Cardiac septum (tissue), 1 donor: ENCODE measurements around the gene WASF2. TPM values are rescaled to one million over a fixed set of nuclear protein-coding genes. Genes with fewer than 3 reads are reported as not detected.

Experiments
- DNase-seq: peaks from one replicate; pipeline ENCODE4 v3.0.0-alpha.2; 2020; ENCODE audit warnings: low spot score
- intact Hi-C: fragments of 100-400 bp; cut with DNase I; formaldehyde crosslinking; loops from one replicate; pipeline ENCODE4 v1.14.0; 2022
- total RNA-seq: library from RNA; stranded (reverse); fragmentation: NEBNext Ultra II Directional; extraction: Animal tissue kit (Norgen Biotek cat#: 25700); gene quantifications from one replicate; pipeline ENCODE4 v1.2.1, GENCODE V29; 2021
- donor health status: DM: no; HTN: no; CAD: no.

The WASF2 gene
- total RNA-seq, 1 donor from 2014 or later = 59.3 TPM

DNA sequence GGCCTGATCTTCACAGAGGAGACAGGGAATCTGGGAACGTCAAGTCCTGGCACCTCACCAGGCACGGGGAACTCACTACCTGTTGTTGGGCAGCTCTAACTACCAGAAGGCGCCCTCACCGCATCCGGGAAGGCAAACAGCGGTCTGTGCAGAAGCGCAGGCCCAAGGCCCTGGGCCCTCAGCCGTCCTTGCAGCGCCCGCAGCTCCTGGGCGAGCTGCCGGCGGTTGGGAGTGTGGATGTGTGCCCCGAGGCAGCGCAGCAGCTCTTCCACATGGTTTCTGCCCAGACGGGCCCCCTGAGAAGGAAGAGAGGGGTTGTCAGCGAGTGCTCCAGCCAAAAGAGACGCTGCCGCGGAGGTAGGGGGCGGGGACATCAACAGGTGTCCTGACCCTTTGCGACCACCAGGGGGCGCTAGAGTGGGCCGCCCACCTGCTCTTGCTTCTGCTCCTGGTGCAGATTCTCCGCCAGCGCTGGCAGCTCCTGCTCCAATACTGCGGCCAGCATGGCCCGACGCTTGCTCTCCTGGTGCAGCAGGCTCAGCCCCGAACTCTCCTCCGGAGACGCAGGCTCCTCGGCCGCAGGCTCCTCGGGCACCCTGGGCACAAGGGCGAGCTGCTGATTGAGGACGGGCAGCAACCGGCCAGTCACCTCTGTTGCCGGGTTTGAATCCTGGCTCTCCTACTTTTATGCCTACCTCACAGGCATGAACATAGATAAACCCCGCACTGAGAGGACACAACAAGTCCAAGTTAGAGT is 132.5 kb downstream of the WASF2 start:
- peak; percentile 92 for DNase-seq
- intact Hi-C loops = loop anchor here (5.0 kb wide), 1 partner anchor 35 kb away; the partner anchor contains the start of gene GPR3

DNA sequence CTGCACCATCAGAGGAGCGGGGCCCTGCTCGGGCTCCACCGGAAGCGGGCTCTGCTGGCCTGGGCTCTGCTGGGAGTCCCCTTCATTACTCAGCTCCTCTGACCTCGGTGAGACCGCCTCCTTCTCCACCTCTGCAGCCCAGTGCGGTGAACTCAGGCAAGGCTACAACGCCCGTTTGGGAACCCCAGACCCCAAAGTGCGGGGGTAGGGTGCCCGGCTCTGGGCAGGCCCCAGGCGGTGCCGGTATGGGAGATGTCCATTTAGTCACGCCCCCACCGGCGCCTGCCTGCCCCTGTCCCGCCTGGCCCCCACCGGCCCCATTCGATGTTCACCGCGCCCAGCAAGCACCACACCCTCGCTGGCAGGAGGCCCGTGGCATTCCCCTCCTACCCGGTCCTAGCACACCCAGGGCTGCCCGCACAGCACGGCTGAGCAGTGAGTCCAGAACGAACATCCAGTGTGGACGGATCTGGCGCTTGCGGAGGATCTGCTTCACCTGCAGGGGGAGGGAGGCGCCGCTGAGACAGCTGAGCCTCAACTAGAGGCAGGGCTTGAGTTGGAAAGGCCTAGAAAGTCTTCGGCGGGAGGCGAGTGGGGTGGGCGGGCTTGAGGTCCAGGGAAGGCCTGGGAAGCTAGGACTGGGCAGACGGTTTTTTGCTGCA is 133.2 kb downstream of the WASF2 start:
- DNase-seq = no peak
- intact Hi-C loops = loop anchor here (5.0 kb wide), 1 partner anchor 36 kb away; the partner anchor contains the start of gene GPR3

DNA sequence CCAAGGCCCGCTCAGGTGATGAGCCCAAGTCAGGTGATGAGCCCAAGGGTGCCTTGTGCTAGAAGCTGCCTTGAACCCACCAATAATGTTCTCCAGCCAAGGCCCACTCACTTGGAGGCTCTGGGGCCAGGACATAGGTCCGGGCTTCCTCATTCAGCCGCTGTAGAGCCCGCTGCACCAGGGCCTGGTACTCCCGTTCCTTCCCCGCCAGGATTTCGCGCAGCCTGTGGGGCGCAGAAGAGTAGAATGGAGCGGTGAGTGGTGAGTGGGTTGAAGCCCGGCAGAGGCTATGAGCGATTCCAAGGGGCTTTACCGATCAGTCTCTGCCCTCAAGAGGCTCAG is 133.7 kb downstream of the WASF2 start:
- DNase-seq = no peak
- intact Hi-C loops = loop anchor here (5.0 kb wide), 1 partner anchor 36 kb away; the partner anchor contains the start of gene GPR3

DNA sequence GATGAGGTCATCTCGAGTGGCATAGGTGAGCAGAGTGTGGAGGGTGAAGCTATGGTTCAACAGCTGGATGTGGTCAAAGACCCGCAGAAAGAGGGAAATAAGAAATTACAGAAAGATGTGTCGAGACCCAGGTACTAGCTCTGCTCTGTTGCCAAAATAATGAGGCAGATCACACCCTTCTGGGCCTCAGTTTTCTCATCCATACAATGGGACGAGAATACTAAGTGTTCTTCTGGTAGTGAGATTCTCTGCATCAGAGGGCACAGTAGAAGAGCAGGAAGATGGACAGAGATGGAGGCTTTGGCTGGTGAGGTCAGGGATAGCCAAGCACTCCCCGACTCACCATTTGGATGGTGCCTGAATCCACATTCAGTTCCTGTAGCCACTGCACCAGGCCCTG is 134.3 kb downstream of the WASF2 start:
- no peak for DNase-seq
- intact Hi-C loops = loop anchor here (5.0 kb wide), 1 partner anchor 37 kb away; the partner anchor contains the start of gene GPR3

Other genes starting within 250 kb of the WASF2 start
- gene TMEM222, start 168.0 kb downstream of the WASF2 start, total RNA-seq = 26.8 TPM
- gene SYTL1, start 148.1 kb downstream of the WASF2 start, total RNA-seq = 0.65 TPM
- gene MAP3K6, start 123.2 kb downstream of the WASF2 start, total RNA-seq = 53.1 TPM
- 32.2 TPM for gene FCN3, start 115.3 kb downstream of the WASF2 start, total RNA-seq
- not detected for gene CD164L2, start 106.8 kb downstream of the WASF2 start, total RNA-seq
- gene GPR3, start 97.5 kb downstream of the WASF2 start, total RNA-seq = 2.3 TPM
- gene AHDC1, start 114.0 kb upstream of the WASF2 start, total RNA-seq = 57.7 TPM
- gene FGR, start 145.0 kb upstream of the WASF2 start, total RNA-seq = 3.8 TPM
- 32.4 TPM for gene IFI6, start 182.0 kb upstream of the WASF2 start, total RNA-seq
- 11.5 TPM for gene FAM76A, start 235.8 kb upstream of the WASF2 start, total RNA-seq